HepG2 (cell line): ENCODE measurements around the gene IRS4.

Experiments
- ARNT2 ChIP-seq: sonication (generic); formaldehyde crosslinking; IDR thresholded peaks from 2 replicates; pipeline ENCODE4 v1.8.0; 2022; ENCODE audit warnings: mild to moderate bottlenecking, low read depth, missing genetic modification reagents, moderate library complexity
- FOXC1 ChIP-seq: sonication (generic); formaldehyde crosslinking; IDR thresholded peaks from 2 replicates; pipeline ENCODE4 v1.8.0; 2022; ENCODE audit warnings: mild to moderate bottlenecking, missing genetic modification reagents, borderline replicate concordance
- RBAK ChIP-seq: sonication (generic); formaldehyde crosslinking; IDR thresholded peaks from 2 replicates; pipeline ENCODE4 v1.5.1; 2020; ENCODE audit warnings: mild to moderate bottlenecking, missing genetic modification reagents
- SIN3A ChIP-seq: IDR thresholded peaks from 2 replicates; pipeline ENCODE4 v1.6.1; 2011; ENCODE audit warnings: low read depth, mild to moderate bottlenecking, control low read depth, low read length, borderline replicate concordance
- ZBTB42 ChIP-seq: sonication (generic); formaldehyde crosslinking; IDR thresholded peaks from 2 replicates; pipeline ENCODE4 v1.5.0; 2020; ENCODE audit warnings: mild to moderate bottlenecking, missing genetic modification reagents
- TF ChIP-seq, protein P1 (sequence below): sonication (generic); formaldehyde crosslinking; IDR thresholded peaks from 2 replicates; pipeline ENCODE4 v1.4.0; 2020; ENCODE audit warnings: missing genetic modification reagents
- TF ChIP-seq, protein P2 (sequence below): sonication (generic); formaldehyde crosslinking; IDR thresholded peaks from 2 replicates; pipeline ENCODE4 v1.5.0; 2020; ENCODE audit warnings: mild to moderate bottlenecking, missing genetic modification reagents, moderate library complexity
- TF ChIP-seq, protein P3 (sequence below): sonication (generic); formaldehyde crosslinking; IDR thresholded peaks from 2 replicates; pipeline ENCODE4 v1.8.0; 2022; ENCODE audit warnings: missing genetic modification reagents, mild to moderate bottlenecking, borderline replicate concordance

DNA sequence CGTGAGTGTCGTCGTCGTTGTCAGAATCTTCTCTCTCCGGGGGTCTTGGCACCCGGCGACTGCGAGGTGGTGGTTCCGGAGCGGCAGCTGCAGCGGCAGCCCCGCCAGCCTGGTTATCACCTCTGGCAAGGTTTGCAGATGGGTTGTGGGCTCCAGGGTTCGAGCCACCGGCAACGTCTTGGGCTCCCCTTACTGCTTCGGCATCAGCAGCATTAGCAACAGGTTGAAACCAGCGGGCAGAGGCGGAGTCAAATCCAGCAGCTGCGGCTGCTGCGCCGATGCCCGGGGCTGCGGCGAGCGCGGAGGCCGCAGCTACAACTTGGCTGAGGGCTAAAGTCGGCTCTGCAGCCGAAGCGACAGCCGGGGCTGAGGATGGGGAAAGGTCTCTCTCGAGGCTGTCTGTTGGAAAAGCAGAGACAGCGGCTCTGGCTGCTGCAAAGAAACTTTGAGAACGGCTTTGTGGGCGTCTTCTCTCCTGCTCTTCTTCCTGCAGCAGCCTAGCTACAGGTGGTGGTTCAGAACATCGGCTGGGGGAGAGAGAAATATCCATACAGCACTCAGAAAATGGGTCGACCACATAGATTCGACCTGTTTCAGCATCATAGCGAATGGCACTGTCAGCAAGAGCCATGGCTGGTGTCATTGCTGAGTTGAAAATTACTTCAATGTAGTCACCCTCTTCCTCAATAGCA is 3.6 kb downstream of the IRS4 start:
- TF ChIP-seq, protein P1, sequence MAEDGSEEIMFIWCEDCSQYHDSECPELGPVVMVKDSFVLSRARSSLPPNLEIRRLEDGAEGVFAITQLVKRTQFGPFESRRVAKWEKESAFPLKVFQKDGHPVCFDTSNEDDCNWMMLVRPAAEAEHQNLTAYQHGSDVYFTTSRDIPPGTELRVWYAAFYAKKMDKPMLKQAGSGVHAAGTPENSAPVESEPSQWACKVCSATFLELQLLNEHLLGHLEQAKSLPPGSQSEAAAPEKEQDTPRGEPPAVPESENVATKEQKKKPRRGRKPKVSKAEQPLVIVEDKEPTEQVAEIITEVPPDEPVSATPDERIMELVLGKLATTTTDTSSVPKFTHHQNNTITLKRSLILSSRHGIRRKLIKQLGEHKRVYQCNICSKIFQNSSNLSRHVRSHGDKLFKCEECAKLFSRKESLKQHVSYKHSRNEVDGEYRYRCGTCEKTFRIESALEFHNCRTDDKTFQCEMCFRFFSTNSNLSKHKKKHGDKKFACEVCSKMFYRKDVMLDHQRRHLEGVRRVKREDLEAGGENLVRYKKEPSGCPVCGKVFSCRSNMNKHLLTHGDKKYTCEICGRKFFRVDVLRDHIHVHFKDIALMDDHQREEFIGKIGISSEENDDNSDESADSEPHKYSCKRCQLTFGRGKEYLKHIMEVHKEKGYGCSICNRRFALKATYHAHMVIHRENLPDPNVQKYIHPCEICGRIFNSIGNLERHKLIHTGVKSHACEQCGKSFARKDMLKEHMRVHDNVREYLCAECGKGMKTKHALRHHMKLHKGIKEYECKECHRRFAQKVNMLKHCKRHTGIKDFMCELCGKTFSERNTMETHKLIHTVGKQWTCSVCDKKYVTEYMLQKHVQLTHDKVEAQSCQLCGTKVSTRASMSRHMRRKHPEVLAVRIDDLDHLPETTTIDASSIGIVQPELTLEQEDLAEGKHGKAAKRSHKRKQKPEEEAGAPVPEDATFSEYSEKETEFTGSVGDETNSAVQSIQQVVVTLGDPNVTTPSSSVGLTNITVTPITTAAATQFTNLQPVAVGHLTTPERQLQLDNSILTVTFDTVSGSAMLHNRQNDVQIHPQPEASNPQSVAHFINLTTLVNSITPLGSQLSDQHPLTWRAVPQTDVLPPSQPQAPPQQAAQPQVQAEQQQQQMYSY (CRISPR knock-in tag), result no peak
- TF ChIP-seq ZBTB42 (CRISPR knock-in tag) (no peak), SIN3A (no peak), ARNT2 (CRISPR knock-in tag) (no peak), RBAK (CRISPR knock-in tag) (no peak), FOXC1 (CRISPR knock-in tag) (no peak)
- TF ChIP-seq, protein P2, sequence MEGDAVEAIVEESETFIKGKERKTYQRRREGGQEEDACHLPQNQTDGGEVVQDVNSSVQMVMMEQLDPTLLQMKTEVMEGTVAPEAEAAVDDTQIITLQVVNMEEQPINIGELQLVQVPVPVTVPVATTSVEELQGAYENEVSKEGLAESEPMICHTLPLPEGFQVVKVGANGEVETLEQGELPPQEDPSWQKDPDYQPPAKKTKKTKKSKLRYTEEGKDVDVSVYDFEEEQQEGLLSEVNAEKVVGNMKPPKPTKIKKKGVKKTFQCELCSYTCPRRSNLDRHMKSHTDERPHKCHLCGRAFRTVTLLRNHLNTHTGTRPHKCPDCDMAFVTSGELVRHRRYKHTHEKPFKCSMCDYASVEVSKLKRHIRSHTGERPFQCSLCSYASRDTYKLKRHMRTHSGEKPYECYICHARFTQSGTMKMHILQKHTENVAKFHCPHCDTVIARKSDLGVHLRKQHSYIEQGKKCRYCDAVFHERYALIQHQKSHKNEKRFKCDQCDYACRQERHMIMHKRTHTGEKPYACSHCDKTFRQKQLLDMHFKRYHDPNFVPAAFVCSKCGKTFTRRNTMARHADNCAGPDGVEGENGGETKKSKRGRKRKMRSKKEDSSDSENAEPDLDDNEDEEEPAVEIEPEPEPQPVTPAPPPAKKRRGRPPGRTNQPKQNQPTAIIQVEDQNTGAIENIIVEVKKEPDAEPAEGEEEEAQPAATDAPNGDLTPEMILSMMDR, result no peak
- TF ChIP-seq, protein P3, sequence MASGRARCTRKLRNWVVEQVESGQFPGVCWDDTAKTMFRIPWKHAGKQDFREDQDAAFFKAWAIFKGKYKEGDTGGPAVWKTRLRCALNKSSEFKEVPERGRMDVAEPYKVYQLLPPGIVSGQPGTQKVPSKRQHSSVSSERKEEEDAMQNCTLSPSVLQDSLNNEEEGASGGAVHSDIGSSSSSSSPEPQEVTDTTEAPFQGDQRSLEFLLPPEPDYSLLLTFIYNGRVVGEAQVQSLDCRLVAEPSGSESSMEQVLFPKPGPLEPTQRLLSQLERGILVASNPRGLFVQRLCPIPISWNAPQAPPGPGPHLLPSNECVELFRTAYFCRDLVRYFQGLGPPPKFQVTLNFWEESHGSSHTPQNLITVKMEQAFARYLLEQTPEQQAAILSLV (CRISPR knock-in tag), result no peak
